ENCODE results near the gene PRDM16.
"Not testable (repeated sequence)": the region's sequence is repeated elsewhere in the genome, so short reads cannot be mapped to it uniquely, and the experiment has no call there.

PRDM16 gene

GRCh38 chr1:3081171-3081683, 12.2 kb downstream of the PRDM16 start:
- H3K9me3 ChIP-seq (replicated peaks; ENCODE audit: low read length) = no peaks in the 10 kb centered on the region
- no peak overlapping the region for H3K4me2 ChIP-seq (ENCODE audit: low read length)
- H3K9ac ChIP-seq (ENCODE audit: low read depth, low read length) = no peak overlapping the region
- no peaks in the 10 kb centered on the region for H3K4me1 ChIP-seq (ENCODE audit: control insufficient read depth, insufficient read depth, low read length)
- H3K36me3 ChIP-seq (ENCODE audit: insufficient read depth, low read length) = no peaks in the 10 kb centered on the region
- H3K27me3 ChIP-seq (ENCODE audit: control insufficient read depth, insufficient read depth, low read length) = no peaks in the 10 kb centered on the region
- H3K4me3 ChIP-seq (ENCODE audit: low read length) = no peak overlapping the region

GRCh38 chr1:3082051-3082450, 13.0 kb downstream of the PRDM16 start:
- Histone ChIP-seq H3K9ac (ENCODE audit: low read depth, low read length) (no peak overlapping the region), H3K4me2 (ENCODE audit: low read length) (no peak overlapping the region), H3K9me3 (replicated peaks; ENCODE audit: low read length) (no peaks in the 10 kb centered on the region), H3K36me3 (ENCODE audit: insufficient read depth, low read length) (no peaks in the 10 kb centered on the region), H3K4me3 (ENCODE audit: low read length) (no peak overlapping the region), H3K27me3 (ENCODE audit: control insufficient read depth, insufficient read depth, low read length) (no peaks in the 10 kb centered on the region), H3K4me1 (ENCODE audit: control insufficient read depth, insufficient read depth, low read length) (no peaks in the 10 kb centered on the region)

GRCh38 chr1:3082571-3083516, 13.8 kb downstream of the PRDM16 start:
- Histone ChIP-seq H3K4me2 (ENCODE audit: low read length) (no peak overlapping the region), H3K4me3 (ENCODE audit: low read length) (no peak overlapping the region), H3K9ac (ENCODE audit: low read depth, low read length) (no peak overlapping the region), H3K27me3 (ENCODE audit: control insufficient read depth, insufficient read depth, low read length) (no peaks in the 10 kb centered on the region), H3K9me3 (replicated peaks; ENCODE audit: low read length) (no peaks in the 10 kb centered on the region), H3K4me1 (ENCODE audit: control insufficient read depth, insufficient read depth, low read length) (no peaks in the 10 kb centered on the region), H3K36me3 (ENCODE audit: insufficient read depth, low read length) (no peaks in the 10 kb centered on the region)

GRCh38 chr1:3084154-3084553, 15.2 kb downstream of the PRDM16 start:
- no peaks in the 10 kb centered on the region for H3K27me3 ChIP-seq (ENCODE audit: control insufficient read depth, insufficient read depth, low read length)
- no peaks in the 10 kb centered on the region for H3K4me1 ChIP-seq (ENCODE audit: control insufficient read depth, insufficient read depth, low read length)
- no peak overlapping the region for H3K4me2 ChIP-seq (ENCODE audit: low read length)
- no peaks in the 10 kb centered on the region for H3K36me3 ChIP-seq (ENCODE audit: insufficient read depth, low read length)
- H3K9ac ChIP-seq (ENCODE audit: low read depth, low read length) = no peak overlapping the region
- no peaks in the 10 kb centered on the region for H3K9me3 ChIP-seq (replicated peaks; ENCODE audit: low read length)
- H3K4me3 ChIP-seq (ENCODE audit: low read length) = no peak overlapping the region

GRCh38 chr1:3084726-3085125, 15.7 kb downstream of the PRDM16 start:
- Histone ChIP-seq H3K27me3 (ENCODE audit: control insufficient read depth, insufficient read depth, low read length) (no peaks in the 10 kb centered on the region), H3K36me3 (ENCODE audit: insufficient read depth, low read length) (no peaks in the 10 kb centered on the region), H3K4me1 (ENCODE audit: control insufficient read depth, insufficient read depth, low read length) (no peaks in the 10 kb centered on the region), H3K4me3 (ENCODE audit: low read length) (no peak overlapping the region), H3K9me3 (replicated peaks; ENCODE audit: low read length) (no peaks in the 10 kb centered on the region), H3K9ac (ENCODE audit: low read depth, low read length) (no peak overlapping the region), H3K4me2 (ENCODE audit: low read length) (no peak overlapping the region)

GRCh38 chr1:3085721-3086120, 16.7 kb downstream of the PRDM16 start:
- no peaks in the 10 kb centered on the region for H3K36me3 ChIP-seq (ENCODE audit: insufficient read depth, low read length)
- H3K27me3 ChIP-seq (ENCODE audit: control insufficient read depth, insufficient read depth, low read length) = no peaks in the 10 kb centered on the region
- H3K4me2 ChIP-seq (ENCODE audit: low read length) = no peak overlapping the region
- H3K4me3 ChIP-seq (ENCODE audit: low read length) = no peak overlapping the region
- H3K9ac ChIP-seq (ENCODE audit: low read depth, low read length) = no peak overlapping the region
- H3K4me1 ChIP-seq (ENCODE audit: control insufficient read depth, insufficient read depth, low read length) = no peaks in the 10 kb centered on the region
- H3K9me3 ChIP-seq (replicated peaks; ENCODE audit: low read length) = no peaks in the 10 kb centered on the region

- Histone ChIP-seq H3K9ac (ENCODE audit: low read depth, low read length) (no peak overlapping the region), H3K36me3 (ENCODE audit: insufficient read depth, low read length) (no peaks in the 10 kb centered on the region), H3K27me3 (ENCODE audit: control insufficient read depth, insufficient read depth, low read length) (no peaks in the 10 kb centered on the region), H3K4me2 (ENCODE audit: low read length) (no peak overlapping the region), H3K9me3 (replicated peaks; ENCODE audit: low read length) (no peaks in the 10 kb centered on the region), H3K4me3 (ENCODE audit: low read length) (no peak overlapping the region), H3K4me1 (ENCODE audit: control insufficient read depth, insufficient read depth, low read length) (no peaks in the 10 kb centered on the region)
These were observed 17.4 kb downstream of the PRDM16 start for GRCh38 chr1:3086272-3086974.

GRCh38 chr1:3087049-3087448, 18.0 kb downstream of the PRDM16 start:
- no peak overlapping the region for H3K9ac ChIP-seq (ENCODE audit: low read depth, low read length)
- no peaks in the 10 kb centered on the region for H3K9me3 ChIP-seq (replicated peaks; ENCODE audit: low read length)
- no peaks in the 10 kb centered on the region for H3K36me3 ChIP-seq (ENCODE audit: insufficient read depth, low read length)
- no peak overlapping the region for H3K4me2 ChIP-seq (ENCODE audit: low read length)
- H3K4me1 ChIP-seq (ENCODE audit: control insufficient read depth, insufficient read depth, low read length) = no peaks in the 10 kb centered on the region
- no peaks in the 10 kb centered on the region for H3K27me3 ChIP-seq (ENCODE audit: control insufficient read depth, insufficient read depth, low read length)
- H3K4me3 ChIP-seq (ENCODE audit: low read length) = no peak overlapping the region

GRCh38 chr1:3087946-3088668, 19.1 kb downstream of the PRDM16 start:
- not testable (repeated sequence) for H3K4me2 ChIP-seq (ENCODE audit: low read length); H3K4me3 ChIP-seq (ENCODE audit: low read length); H3K9me3 ChIP-seq (replicated peaks; ENCODE audit: low read length); H3K4me1 ChIP-seq (ENCODE audit: control insufficient read depth, insufficient read depth, low read length); H3K36me3 ChIP-seq (ENCODE audit: insufficient read depth, low read length); H3K27me3 ChIP-seq (ENCODE audit: control insufficient read depth, insufficient read depth, low read length); H3K9ac ChIP-seq (ENCODE audit: low read depth, low read length)

- Histone ChIP-seq H3K9ac (ENCODE audit: low read depth, low read length) (no peak overlapping the region), H3K9me3 (replicated peaks; ENCODE audit: low read length) (no peaks in the 10 kb centered on the region), H3K36me3 (ENCODE audit: insufficient read depth, low read length) (no peaks in the 10 kb centered on the region), H3K4me1 (ENCODE audit: control insufficient read depth, insufficient read depth, low read length) (no peaks in the 10 kb centered on the region), H3K4me2 (ENCODE audit: low read length) (no peak overlapping the region), H3K4me3 (ENCODE audit: low read length) (no peak overlapping the region), H3K27me3 (ENCODE audit: control insufficient read depth, insufficient read depth, low read length) (no peaks in the 10 kb centered on the region)
These were observed 20.5 kb downstream of the PRDM16 start for GRCh38 chr1:3089490-3089889.

- Histone ChIP-seq H3K36me3 (ENCODE audit: insufficient read depth, low read length) (no peaks in the 10 kb centered on the region), H3K9me3 (replicated peaks; ENCODE audit: low read length) (no peaks in the 10 kb centered on the region), H3K4me1 (ENCODE audit: control insufficient read depth, insufficient read depth, low read length) (no peaks in the 10 kb centered on the region), H3K9ac (ENCODE audit: low read depth, low read length) (no peak overlapping the region), H3K27me3 (ENCODE audit: control insufficient read depth, insufficient read depth, low read length) (no peaks in the 10 kb centered on the region), H3K4me2 (ENCODE audit: low read length) (no peak overlapping the region), H3K4me3 (ENCODE audit: low read length) (no peak overlapping the region)
These were observed 22.3 kb downstream of the PRDM16 start for GRCh38 chr1:3091334-3091733.

All from skeletal muscle satellite cell (primary cell).